ENCODE results near the gene KLHL29.
"Not testable (repeated sequence)": the region's sequence is repeated elsewhere in the genome, so short reads cannot be mapped to it uniquely, and the experiment has no call there.

KLHL29 gene

GRCh38 chr2:23722255-23722654 lies 337.3 kb downstream of the KLHL29 start:
- in situ Hi-C loops (cut with HindIII; ENCODE audit: low sequenced_read_pairs): no loop called here

- in situ Hi-C loops (cut with HindIII; ENCODE audit: low sequenced_read_pairs): not testable (repeated sequence)
Observed at GRCh38 chr2:23723029-23723428, 338.1 kb downstream of the KLHL29 start.

- in situ Hi-C loops (cut with HindIII; ENCODE audit: low sequenced_read_pairs): no loop called here
Observed at GRCh38 chr2:23734416-23734815, 349.4 kb downstream of the KLHL29 start.

GRCh38 chr2:23736783-23737182 lies 351.8 kb downstream of the KLHL29 start:
- in situ Hi-C loops (cut with HindIII; ENCODE audit: low sequenced_read_pairs): not testable (repeated sequence)

GRCh38 chr2:23745068-23745725 lies 360.2 kb downstream of the KLHL29 start:
- in situ Hi-C loops (cut with HindIII; ENCODE audit: low sequenced_read_pairs): loop anchor here (5.0 kb wide), 1 partner anchor 38 kb away; no protein-coding TSS in a partner anchor

- in situ Hi-C loops (cut with HindIII; ENCODE audit: low sequenced_read_pairs): loop anchor here (5.0 kb wide), 1 partner anchor 38 kb away; no protein-coding TSS in a partner anchor
Observed at GRCh38 chr2:23745726-23746105, 360.7 kb downstream of the KLHL29 start.

- in situ Hi-C loops (cut with HindIII; ENCODE audit: low sequenced_read_pairs): loop anchor here (5.0 kb wide), 1 partner anchor 39 kb away; no protein-coding TSS in a partner anchor
Observed at GRCh38 chr2:23746141-23746863, 361.3 kb downstream of the KLHL29 start.

- in situ Hi-C loops (cut with HindIII; ENCODE audit: low sequenced_read_pairs): no loop called here
Observed at GRCh38 chr2:23751747-23752265, 366.8 kb downstream of the KLHL29 start.

- in situ Hi-C loops (cut with HindIII; ENCODE audit: low sequenced_read_pairs): no loop called here
Observed at GRCh38 chr2:23753291-23754010, 368.5 kb downstream of the KLHL29 start.

GRCh38 chr2:23754970-23755369 lies 370.0 kb downstream of the KLHL29 start:
- in situ Hi-C loops (cut with HindIII; ENCODE audit: low sequenced_read_pairs): loop anchor here (5.0 kb wide), 1 partner anchor 118 kb away; no protein-coding TSS in a partner anchor

- in situ Hi-C loops (cut with HindIII; ENCODE audit: low sequenced_read_pairs): loop anchor here (5.0 kb wide), 1 partner anchor 119 kb away; no protein-coding TSS in a partner anchor
Observed at GRCh38 chr2:23756593-23757292, 371.8 kb downstream of the KLHL29 start.

GRCh38 chr2:23757686-23758433 lies 372.9 kb downstream of the KLHL29 start:
- in situ Hi-C loops (cut with HindIII; ENCODE audit: low sequenced_read_pairs): loop anchor here (5.0 kb wide), 1 partner anchor 121 kb away; no protein-coding TSS in a partner anchor
